HG02798 (cell line): ENCODE measurements around the gene GLIS1.

ENCODE experiments used
- ATAC-seq: cut with Tn5 transposase; IDR thresholded peaks from one replicate; pipeline ENCODE4 v1.9.1; 2021; ENCODE audit warnings: mild to moderate bottlenecking; ENCODE audit not compliant: unreplicated experiment, poor library complexity

The GLIS1 gene

GRCh38 chr1:53507116-53507820, 231.7 kb downstream of the GLIS1 start:
- no peak for ATAC-seq

DNA sequence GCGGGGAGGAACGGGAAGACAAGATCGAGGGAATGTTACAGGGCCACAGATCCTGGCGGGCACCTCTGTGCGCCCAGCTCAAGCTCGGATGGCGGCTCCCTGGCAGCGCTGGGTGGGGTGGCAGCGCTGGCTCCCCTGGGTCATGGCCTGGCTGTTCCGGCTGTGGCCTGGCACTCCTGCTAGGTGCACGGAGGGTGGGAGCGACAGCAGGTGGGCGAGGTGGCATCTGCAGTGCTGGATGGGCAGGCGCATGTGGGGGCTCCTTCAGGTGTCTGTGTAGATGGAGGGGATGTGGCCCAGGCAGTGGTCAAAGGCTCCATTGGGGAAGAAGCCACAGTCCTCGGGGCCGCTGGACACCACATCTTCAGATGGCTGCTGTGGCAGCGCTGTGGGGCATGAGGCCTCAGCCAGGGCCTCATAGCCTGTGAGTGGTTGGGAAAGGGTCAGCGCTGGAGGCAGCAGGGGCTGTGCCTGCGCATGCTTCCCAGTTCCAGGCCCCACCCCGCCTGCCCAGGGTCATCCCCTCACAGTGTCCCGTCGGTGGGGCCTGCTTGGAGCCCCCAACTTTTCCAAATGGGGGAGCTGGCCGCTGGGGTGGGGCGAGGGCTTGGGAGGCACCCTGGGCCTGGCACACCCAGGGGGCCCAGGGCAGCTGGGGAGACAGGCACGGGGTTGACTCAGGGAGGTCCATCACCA, 232.5 kb downstream of the GLIS1 start:
- no peak for ATAC-seq

DNA sequence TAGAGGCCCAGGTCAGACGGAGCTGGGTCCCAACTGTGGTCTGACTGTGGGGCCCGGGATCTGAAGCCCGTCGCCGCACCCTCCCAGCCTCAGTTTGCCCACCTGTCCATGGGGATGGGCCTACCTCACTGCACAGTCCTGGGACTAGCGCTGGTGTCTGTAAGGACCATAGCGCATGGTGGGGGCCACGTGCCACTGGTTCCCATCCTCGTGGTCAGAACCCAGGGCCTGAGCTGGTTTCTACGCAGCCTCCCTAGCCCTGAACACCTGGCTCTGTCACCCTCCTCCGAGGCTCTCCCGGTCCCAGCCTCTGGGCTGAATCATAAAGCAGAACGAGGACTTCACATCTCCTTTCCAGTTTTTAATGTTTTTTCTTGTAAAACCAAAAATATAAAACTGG, 233.1 kb downstream of the GLIS1 start:
- no peak for ATAC-seq

GRCh38 chr1:53505401-53505800, 233.6 kb downstream of the GLIS1 start:
- no peak for ATAC-seq

DNA sequence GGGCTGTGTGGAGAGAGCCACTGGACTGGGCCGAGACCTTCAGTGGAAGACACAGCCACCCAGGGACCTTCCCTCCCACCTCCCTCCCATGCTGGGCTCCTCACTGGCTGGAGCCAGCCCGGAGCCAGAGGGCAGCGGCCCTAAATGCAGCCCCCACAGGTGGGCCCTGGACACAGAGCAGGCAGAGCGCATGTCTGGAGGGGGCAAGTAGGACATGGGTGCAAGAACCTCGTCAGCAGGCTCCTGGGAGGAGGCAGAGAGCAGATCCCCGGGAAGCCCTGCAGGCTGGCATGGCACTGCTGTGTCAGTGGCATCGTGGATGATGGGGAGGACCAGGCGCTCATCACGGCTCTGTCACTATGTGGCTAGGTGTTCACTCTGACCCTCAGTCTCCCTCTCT, 234.1 kb downstream of the GLIS1 start:
- no peak for ATAC-seq

GRCh38 chr1:53503433-53504217, 235.3 kb downstream of the GLIS1 start:
- ATAC-seq: no peak

DNA sequence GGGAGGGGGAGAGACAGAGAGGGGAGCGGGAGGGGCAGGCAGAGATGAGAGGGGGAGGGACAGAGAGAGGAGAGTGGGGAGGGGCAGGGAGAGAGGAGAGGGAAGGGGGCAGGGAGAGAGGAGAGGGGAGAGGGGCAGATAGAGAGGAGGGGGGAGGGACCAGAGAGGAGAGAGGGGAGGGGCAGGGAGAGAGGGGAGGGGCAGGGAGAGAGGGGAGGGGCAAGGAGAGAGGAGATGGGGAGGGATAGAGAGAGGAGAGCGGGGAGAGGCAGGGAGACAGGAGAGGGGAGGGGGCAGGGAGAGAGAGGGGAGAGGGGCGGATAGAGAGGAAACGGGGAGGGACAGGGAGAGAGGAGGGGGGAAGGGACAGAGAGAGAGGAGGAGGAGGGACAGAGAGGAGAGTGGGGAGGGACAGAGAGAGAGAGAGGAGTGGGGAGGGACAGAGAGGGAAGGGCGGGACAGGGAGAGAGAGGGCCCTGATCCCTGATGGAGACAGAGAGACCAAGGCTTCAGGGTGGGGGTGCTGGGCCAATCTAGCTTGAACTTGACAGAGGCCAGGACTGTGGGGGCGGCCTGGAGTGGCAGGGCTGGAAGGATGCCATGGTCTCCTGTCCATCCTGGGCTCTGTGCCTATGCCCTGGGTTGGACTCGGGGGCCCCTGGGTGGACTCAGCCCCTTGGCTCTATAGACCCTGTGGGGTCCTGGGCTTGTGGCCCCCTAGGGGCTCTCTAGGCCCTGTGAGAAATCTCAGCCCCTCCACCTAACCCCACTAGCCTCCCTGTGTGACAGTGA, 236.1 kb downstream of the GLIS1 start:
- no peak for ATAC-seq

- ATAC-seq: no peak
These were observed 237.6 kb downstream of the GLIS1 start for GRCh38 chr1:53501065-53502005.

DNA sequence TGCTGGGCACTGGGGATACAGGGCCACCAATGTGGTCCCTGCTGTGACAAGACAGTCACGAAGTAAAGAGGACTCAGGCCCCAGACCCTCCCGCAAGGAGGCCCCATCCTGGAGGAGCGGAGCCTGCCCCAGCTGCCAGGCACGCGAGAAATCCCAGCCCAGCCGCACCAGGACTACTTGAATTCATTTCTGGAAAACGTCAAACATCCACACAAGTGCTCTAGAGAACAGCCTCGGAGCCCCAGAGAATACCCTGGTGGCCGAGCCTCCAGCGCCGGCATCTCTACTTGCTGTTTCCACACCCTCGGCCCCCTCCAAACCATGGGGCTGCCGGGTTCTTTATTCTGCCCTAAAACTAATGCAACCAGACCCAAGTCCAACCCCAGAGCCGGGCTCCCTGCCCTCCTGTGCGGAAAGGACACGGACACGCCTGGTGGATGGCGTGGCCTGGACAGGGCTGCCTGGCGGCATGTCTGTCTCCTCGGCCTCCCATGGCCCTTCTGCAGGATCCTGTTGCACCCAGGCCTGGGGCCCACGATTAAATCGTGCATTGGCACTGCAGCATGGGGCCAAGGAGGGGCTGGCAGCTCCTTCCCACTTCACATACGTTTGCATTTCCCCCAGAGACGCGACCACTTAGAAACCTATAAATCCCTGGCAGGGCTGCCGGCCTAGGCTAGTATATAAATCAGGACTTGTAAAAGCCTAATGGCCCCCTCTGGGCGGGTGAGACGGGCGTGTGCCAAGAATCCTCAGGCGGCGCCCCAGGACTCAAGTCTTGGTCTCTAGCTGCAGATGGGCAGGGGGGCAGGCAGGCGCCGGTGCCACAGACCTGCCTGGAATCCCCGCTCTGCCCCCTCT, 238.5 kb downstream of the GLIS1 start:
- ATAC-seq: no peak

DNA sequence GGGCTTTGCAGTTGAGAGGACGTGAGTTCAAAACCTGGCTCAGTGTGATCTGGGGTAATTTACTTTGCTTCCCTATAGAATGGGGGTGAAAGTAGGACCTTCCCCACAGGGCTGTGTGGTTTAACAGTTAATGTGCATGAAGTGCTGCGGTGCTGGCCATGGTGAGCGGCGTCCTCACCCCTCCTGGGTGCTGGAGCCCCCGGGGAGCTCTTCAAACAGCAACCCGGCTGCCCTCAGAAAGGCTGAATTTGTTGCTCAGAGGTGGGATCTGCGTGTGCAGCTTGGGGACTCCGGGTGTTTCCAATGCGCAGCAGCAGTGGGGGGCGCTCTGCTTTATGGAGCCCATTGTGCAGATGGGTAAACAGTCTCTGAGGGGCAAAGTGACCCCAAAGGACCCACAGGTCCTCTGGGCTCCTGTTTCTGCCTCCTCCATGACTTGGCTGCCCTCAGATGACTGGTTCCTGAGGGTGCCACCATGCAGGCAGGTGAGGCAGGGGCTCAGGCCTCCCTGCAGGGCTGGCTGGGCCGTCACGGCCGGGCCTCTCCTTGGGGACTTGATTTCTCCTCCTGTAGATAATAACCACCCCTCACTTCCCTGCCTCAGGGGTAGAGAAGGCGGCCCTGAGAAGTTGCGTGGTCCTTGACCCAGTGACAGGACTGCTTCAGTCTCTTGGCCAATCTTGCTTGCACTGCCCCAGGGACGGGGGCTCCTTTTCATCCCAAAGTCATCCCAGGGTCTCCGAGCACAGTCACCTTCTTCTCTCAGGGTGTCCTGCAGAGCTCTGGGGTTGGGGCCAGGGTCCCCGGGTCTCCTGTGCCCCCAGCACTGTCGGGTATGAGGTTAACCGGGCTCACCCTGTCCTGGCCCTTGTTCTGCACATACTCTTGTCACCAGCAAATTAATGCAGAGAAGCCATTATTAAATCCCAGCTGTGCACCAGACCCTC, 239.4 kb downstream of the GLIS1 start:
- ATAC-seq: no peak

- no peak for ATAC-seq
These were observed 240.3 kb downstream of the GLIS1 start for GRCh38 chr1:53498555-53499131.

GRCh38 chr1:53495633-53496345, 243.2 kb downstream of the GLIS1 start:
- ATAC-seq: no peak

DNA sequence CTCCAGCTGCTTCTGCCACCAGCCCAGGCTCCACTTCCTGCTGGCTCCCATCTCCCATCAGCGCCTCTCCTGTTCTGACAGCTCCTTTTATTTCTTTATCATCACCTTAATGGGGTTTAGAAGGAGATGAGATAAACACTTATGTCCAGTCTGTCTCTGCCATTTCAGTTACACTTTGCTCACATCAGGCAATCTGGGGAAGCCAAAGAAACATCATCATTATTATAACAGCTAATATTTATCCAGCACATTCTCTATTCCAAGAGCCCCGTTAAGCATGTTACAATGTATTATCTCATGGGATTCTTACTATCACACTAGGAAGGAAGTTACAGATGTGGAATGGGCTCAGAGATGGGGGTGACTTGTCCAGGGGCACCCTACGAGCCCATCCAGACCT, 248.6 kb downstream of the GLIS1 start:
- ATAC-seq: no peak

- ATAC-seq: no peak
These were observed 252.5 kb downstream of the GLIS1 start for GRCh38 chr1:53486395-53487026.

DNA sequence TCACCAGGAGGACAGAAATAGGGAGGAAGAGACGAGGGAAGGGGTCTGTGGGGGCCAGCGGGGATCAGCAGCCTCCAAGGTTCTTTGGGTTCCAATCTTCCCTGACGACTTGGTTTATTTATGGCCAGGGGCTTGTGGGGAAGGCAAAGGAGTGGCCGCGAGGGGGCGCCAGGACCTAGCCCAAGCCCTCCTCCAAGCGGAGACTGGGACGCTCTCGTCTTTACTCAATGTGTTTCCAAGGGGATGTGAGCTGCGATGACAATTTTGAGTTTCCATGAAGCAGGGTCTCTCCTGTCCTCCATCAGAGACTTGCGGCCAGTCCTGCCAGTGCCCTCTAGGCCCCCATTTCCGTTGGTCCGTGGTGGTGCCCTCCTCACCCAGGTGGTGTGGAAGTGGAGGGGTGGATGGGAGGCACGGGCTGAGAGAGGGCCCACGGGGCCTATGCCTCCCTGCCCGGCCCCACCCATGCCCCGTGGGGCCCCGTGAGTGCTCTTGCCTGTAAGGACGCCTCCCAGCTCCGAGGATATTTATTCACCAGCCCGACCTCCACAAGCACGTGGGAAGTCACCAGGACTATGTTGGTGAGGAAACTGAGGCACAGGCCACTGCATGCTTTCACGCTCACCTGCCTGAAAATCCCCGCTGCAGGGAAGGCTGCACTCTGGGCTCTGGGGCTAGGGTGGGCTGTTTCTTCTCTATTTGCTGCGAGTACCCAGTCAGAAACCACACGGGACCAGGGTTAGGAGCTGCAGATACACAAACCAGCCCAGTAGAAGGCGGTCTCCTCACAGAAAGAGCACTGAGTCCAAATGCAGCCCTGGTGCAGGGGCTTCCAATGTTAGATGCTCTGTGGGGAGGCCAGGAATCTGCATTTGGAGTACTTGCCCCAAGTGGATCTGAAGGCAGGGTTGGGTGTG, 253.2 kb downstream of the GLIS1 start:
- peak; percentile 53 for ATAC-seq
